Panc1 (cell line): ENCODE data around the gene PLEKHA8. TPM values are rescaled to one million over a fixed set of nuclear protein-coding genes. Genes with fewer than 3 reads are reported as not detected.

Source experiments
- ATAC-seq: fragments of 200-7000 bp; cut with Tn5 transposase; 2 replicates; pipeline ENCODE4 v1.9.1; 2020; ENCODE audit warnings: mild to moderate bottlenecking, moderate library complexity
- BruUV-seq: library from RNA; stranded (reverse); fragments of 400-500 nt; replicated peaks from 2 replicates; lab custom pipeline; 2021; lab: Mats Ljungman, UMichigan
- CTCF ChIA-PET: fragments of 300-600 bp; sonication (Branson Sonifier 250); formaldehyde crosslinking; loops from one replicate; lab custom pipeline; 2022; ENCODE audit warnings: antibody characterized with exemption; lab: Charles Lee
- POLR2A ChIA-PET: fragments of 300-600 bp; sonication (Branson Sonifier 250); formaldehyde crosslinking; loops from one replicate; lab custom pipeline; 2022; ENCODE audit warnings: antibody characterized with exemption; lab: Charles Lee
- DNase-seq: peaks from one replicate; pipeline ENCODE4 v3.0.0-alpha.2; 2010; ENCODE audit warnings: low read depth, low spot score
- H3K27ac ChIP-seq: 2 replicates; pipeline ENCODE4 v1.5.1; 2011; ENCODE audit warnings: mild to moderate bottlenecking, low read length, inconsistent platforms
- H3K27me3 ChIP-seq: fragments of 200-500 bp; sonication (Bioruptor generic); 2 replicates; pipeline ENCODE4 v1.6.0; 2014; ENCODE audit warnings: low read length, inconsistent platforms; ENCODE audit not compliant: control insufficient read depth, insufficient read depth
- H3K36me3 ChIP-seq: fragments of 200-500 bp; sonication (Bioruptor generic); 2 replicates; pipeline ENCODE4 v1.5.1; 2014; ENCODE audit warnings: inconsistent platforms, mild to moderate bottlenecking, low read length, moderate library complexity; ENCODE audit not compliant: control insufficient read depth, insufficient read depth
- H3K4me1 ChIP-seq: 2 replicates; pipeline ENCODE4 v1.5.1; 2011; ENCODE audit warnings: inconsistent platforms, mild to moderate bottlenecking, low read length, moderate library complexity; ENCODE audit not compliant: control insufficient read depth, insufficient read depth
- H3K4me3 ChIP-seq, 2 experiments: 2 replicates each; pipeline ENCODE4 v1.5.1; 2011 to 2012; ENCODE audit warnings: low read depth in 2 of 2, low read length in 2 of 2, mild to moderate bottlenecking in 2 of 2, inconsistent platforms in 1 of 2, moderate library complexity in 1 of 2
- H3K9me3 ChIP-seq: fragments of 200-500 bp; sonication (Bioruptor generic); 2 replicates; pipeline ENCODE4 v1.5.1; 2014; ENCODE audit warnings: low read depth, mild to moderate bottlenecking, inconsistent platforms, low read length, moderate library complexity; ENCODE audit not compliant: control insufficient read depth, insufficient read depth
- POLR2AphosphoS5 ChIP-seq: IDR thresholded peaks from 2 replicates; pipeline ENCODE4 v1.6.1; 2012; ENCODE audit warnings: mild to moderate bottlenecking, low read depth, low read length, moderate library complexity
- SIN3A ChIP-seq: IDR thresholded peaks from 2 replicates; pipeline ENCODE4 v1.6.1; 2012; ENCODE audit warnings: low read depth, mild to moderate bottlenecking, low read length, moderate library complexity, borderline replicate concordance; ENCODE audit not compliant: insufficient read depth
- TCF7L2 ChIP-seq: IDR thresholded peaks from 2 replicates; pipeline ENCODE4 v1.6.1; 2011; ENCODE audit warnings: mild to moderate bottlenecking, low read depth, low read length, inconsistent platforms
- in situ Hi-C: cut with HindIII; loops from 2 replicates; pipeline ENCODE4 v1.10.0; 2016; ENCODE audit warnings: low sequenced_read_pairs, low pct_unique_long_range_greater_than_20kb
- intact Hi-C: fragments of 100-400 bp; cut with micrococcal nuclease; formaldehyde crosslinking; loops from one replicate; pipeline ENCODE4 v1.10.0; 2022; ENCODE audit not compliant: unreplicated experiment
- total RNA-seq: library from RNA; stranded (reverse); gene quantifications from one replicate; pipeline ENCODE4 v1.2.1, GENCODE V29; 2021; ENCODE audit not compliant: unreplicated experiment
- TF ChIP-seq, protein P1 (sequence below), 2 experiments: IDR thresholded peaks; 2 replicates each; pipeline ENCODE4 v1.6.1; 2011 to 2012; ENCODE audit warnings: low read depth in 2 of 2, control low read depth in 1 of 2, low read length in 1 of 2, mild to moderate bottlenecking in 1 of 2, moderate library complexity in 1 of 2; ENCODE audit not compliant: insufficient read depth in 1 of 2
- TF ChIP-seq, protein P2 (sequence below): fragments of 450-650 bp; IDR thresholded peaks from 2 replicates; pipeline ENCODE4 v1.5.1; 2017; ENCODE audit warnings: mild to moderate bottlenecking

Gene PLEKHA8
- total RNA-seq, 1 experiment from 2014 or later, result 20.7 TPM

DNA sequence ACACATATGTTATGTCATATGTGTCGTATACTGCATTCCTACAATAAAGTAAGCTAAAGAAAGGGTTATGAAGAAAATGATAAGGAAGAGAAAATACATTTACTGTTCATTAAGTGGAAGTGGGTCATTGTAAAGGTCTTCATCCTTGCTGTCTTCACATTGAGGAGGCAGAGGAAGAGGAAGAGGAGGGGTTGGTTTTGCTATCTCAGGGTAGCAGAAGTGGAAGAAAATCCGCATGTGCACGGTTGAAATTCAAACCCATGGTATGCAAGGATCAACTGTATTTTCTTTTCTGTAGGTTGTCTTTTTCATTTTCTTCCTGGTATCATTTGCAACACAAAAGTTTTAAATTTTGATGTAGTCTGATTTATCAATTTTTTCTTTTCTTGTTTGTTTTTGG, 6.3 kb downstream of the PLEKHA8 start:
- BruUV-seq, result no TSS peak
- no peak for ATAC-seq
- Histone ChIP-seq H3K4me3 (no peak overlapping the region), H3K9me3 (no peaks in the 10 kb centered on the region), H3K4me1 (peaks cover 26% of the 10 kb centered on the region), H3K27ac (no peak overlapping the region), H3K27me3 (no peaks in the 10 kb centered on the region), H3K36me3 (no peaks in the 10 kb centered on the region)
- in situ Hi-C loops (no loop called here), intact Hi-C loops (no loop called here)
- ChIA-PET CTCF (no interaction called here), POLR2A (no interaction called here)
- DNase-seq, result no peak
- TF ChIP-seq TCF7L2, result no peak

DNA sequence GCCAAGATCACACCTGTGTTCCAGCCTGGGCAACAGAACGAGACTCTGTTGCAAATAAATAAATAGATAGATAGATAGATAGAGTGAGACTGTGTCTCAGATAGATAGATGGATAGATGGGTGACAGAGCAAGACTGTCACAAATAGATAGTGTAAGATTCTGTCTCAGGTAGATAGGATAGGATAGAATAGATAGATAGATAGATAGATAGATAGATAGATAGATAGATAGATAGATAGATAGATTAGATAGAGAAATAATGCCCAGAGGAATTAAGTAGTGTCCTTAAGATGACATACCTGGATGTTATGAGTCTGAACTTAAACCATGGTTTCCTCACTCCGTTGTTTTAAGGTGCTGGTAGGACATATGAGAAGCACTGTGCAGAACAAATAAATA, 8.0 kb downstream of the PLEKHA8 start:
- intact Hi-C loops (no loop called here), in situ Hi-C loops (no loop called here)
- ChIA-PET POLR2A (interaction anchor here (1.5 kb wide), 1 partner anchor 48 kb away, joined by 4 read pairs; no protein-coding TSS in a partner anchor), CTCF (no interaction called here)
- Histone ChIP-seq H3K27me3 (no peaks in the 10 kb centered on the region), H3K4me1 (peaks cover 13% of the 10 kb centered on the region), H3K27ac (no peak overlapping the region), H3K4me3 (no peak overlapping the region), H3K36me3 (no peaks in the 10 kb centered on the region), H3K9me3 (no peaks in the 10 kb centered on the region)
- TF ChIP-seq, protein P1, sequence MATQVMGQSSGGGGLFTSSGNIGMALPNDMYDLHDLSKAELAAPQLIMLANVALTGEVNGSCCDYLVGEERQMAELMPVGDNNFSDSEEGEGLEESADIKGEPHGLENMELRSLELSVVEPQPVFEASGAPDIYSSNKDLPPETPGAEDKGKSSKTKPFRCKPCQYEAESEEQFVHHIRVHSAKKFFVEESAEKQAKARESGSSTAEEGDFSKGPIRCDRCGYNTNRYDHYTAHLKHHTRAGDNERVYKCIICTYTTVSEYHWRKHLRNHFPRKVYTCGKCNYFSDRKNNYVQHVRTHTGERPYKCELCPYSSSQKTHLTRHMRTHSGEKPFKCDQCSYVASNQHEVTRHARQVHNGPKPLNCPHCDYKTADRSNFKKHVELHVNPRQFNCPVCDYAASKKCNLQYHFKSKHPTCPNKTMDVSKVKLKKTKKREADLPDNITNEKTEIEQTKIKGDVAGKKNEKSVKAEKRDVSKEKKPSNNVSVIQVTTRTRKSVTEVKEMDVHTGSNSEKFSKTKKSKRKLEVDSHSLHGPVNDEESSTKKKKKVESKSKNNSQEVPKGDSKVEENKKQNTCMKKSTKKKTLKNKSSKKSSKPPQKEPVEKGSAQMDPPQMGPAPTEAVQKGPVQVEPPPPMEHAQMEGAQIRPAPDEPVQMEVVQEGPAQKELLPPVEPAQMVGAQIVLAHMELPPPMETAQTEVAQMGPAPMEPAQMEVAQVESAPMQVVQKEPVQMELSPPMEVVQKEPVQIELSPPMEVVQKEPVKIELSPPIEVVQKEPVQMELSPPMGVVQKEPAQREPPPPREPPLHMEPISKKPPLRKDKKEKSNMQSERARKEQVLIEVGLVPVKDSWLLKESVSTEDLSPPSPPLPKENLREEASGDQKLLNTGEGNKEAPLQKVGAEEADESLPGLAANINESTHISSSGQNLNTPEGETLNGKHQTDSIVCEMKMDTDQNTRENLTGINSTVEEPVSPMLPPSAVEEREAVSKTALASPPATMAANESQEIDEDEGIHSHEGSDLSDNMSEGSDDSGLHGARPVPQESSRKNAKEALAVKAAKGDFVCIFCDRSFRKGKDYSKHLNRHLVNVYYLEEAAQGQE (IDR thresholded peaks at IDR 0.05; ENCODE audit: insufficient read depth in 1 of 2, low read depth in 2 of 2, low read length in 1 of 2), result no peak
- TF ChIP-seq POLR2AphosphoS5 (no peak), TCF7L2 (no peak), SIN3A (no peak)
- TF ChIP-seq, protein P2, sequence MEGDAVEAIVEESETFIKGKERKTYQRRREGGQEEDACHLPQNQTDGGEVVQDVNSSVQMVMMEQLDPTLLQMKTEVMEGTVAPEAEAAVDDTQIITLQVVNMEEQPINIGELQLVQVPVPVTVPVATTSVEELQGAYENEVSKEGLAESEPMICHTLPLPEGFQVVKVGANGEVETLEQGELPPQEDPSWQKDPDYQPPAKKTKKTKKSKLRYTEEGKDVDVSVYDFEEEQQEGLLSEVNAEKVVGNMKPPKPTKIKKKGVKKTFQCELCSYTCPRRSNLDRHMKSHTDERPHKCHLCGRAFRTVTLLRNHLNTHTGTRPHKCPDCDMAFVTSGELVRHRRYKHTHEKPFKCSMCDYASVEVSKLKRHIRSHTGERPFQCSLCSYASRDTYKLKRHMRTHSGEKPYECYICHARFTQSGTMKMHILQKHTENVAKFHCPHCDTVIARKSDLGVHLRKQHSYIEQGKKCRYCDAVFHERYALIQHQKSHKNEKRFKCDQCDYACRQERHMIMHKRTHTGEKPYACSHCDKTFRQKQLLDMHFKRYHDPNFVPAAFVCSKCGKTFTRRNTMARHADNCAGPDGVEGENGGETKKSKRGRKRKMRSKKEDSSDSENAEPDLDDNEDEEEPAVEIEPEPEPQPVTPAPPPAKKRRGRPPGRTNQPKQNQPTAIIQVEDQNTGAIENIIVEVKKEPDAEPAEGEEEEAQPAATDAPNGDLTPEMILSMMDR, result no peak
- DNase-seq (no peak), ATAC-seq (no peak)
- BruUV-seq, result no TSS peak

DNA sequence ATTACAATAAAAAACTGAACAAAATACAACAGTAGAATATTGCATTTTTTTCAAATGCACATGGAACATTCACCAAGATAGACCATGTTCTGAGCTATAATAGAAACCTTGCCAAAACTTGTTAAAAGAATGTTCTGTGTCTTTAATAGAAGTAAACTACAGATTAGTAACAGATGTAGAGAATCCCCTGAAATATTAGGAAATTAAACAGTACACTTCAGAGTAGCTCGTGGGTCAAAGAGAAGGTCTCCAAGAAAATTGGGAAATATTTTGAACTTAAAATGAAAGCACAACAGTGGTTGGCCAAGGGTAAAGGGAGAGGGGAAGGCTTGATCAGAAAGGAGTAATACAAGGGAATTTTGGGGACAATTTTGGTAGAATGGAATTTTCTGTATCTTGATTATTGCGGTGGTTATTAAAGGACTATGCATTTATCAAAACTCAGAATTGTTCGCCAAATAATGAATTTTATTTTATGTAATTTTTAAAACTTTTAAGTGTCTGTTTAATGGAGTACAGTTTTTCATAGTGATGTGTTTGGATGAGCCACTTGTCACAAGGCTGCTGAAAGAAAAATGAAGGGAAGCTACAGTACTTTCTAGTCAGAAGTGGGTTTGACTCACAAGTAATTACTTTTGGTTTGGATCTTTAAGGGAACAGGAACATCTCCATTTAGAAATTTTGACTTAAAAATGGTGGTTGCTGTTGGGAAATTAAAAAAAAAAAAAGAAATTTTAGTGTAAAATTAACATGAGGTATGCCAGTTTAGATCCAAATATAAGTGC, 10.2 kb downstream of the PLEKHA8 start:
- Histone ChIP-seq H3K9me3 (no peaks in the 10 kb centered on the region), H3K27me3 (no peaks in the 10 kb centered on the region), H3K4me1 (no peaks in the 10 kb centered on the region), H3K36me3 (no peaks in the 10 kb centered on the region), H3K4me3 (no peak overlapping the region), H3K27ac (no peak overlapping the region)
- TF ChIP-seq TCF7L2 (no peak), POLR2AphosphoS5 (no peak)
- TF ChIP-seq, protein P2, result no peak
- intact Hi-C loops, result no loop called here
- DNase-seq, result no peak
- no TSS peak for BruUV-seq
- ATAC-seq, result no peak
- in situ Hi-C loops, result no loop called here
- CTCF ChIA-PET, result interaction anchor here (0.7 kb wide), 1 partner anchor 455 kb away, joined by 4 read pairs; no protein-coding TSS in a partner anchor
- POLR2A ChIA-PET, result interaction anchor here (0.6 kb wide), 1 partner anchor 95 kb away, joined by 3 read pairs; no protein-coding TSS in a partner anchor
